B cell (primary cell): Measurements from ENCODE around the gene PPP1R3D. TPM values are rescaled to one million over a fixed set of nuclear protein-coding genes. Genes with fewer than 3 reads are reported as not detected.

Experiments
- ATAC-seq: fragments of 200-7000 bp; cut with Tn5 transposase; one replicate; pipeline ENCODE4 v1.10.0; 2021; ENCODE audit warnings: low read depth, mild to moderate bottlenecking, moderate number of reproducible peaks, moderate library complexity
- CTCF ChIA-PET: fragments of 350-600 bp; sonication (Branson Sonifier 250); formaldehyde crosslinking; loops from one replicate; lab custom pipeline; 2021; ENCODE audit warnings: antibody characterized with exemption, inconsistent platforms; lab: Charles Lee
- POLR2A ChIA-PET: fragments of 350-600 bp; sonication (Branson Sonifier 250); formaldehyde crosslinking; loops from one replicate; lab custom pipeline; 2021; ENCODE audit warnings: antibody characterized with exemption; lab: Charles Lee
- DNase-seq: peaks from one replicate; pipeline ENCODE4 v3.0.0; 2013
- H2AFZ ChIP-seq: 2 replicates; pipeline ENCODE4 v1.6.1; 2012; ENCODE audit warnings: mild to moderate bottlenecking, low read depth, low read length; ENCODE audit not compliant: insufficient read depth, poor library complexity, severe bottlenecking
- H3K27ac ChIP-seq, 2 donors: 1 replicate in 1 of 2; 2 replicates in 1 of 2; pipeline ENCODE4 v1.5.1; 2012 to 2013; ENCODE audit warnings: low read length in 2 of 2, mild to moderate bottlenecking in 2 of 2, moderate library complexity in 1 of 2
- H3K27me3 ChIP-seq, 4 experiments: fragments of 200-600 bp in 1 of 4; sonication (generic) in 1 of 4; replicated peaks in 1 of 4; 1 replicate in 2 of 4; 2 replicates in 2 of 4; pipeline versions ENCODE4 v1.6.1 to v1.7.0; 2013 to 2016; ENCODE audit warnings: low read length in 3 of 4, mild to moderate bottlenecking in 2 of 4, mixed read lengths in 1 of 4, moderate library complexity in 1 of 4; ENCODE audit not compliant: insufficient read depth in 4 of 4, control insufficient read depth in 3 of 4; ENCODE audit errors: control extremely low read depth in 1 of 4
- H3K36me3 ChIP-seq, 2 experiments: replicated peaks in 1 of 2; 1 replicate in 1 of 2; 2 replicates in 1 of 2; pipeline versions ENCODE4 v1.6.1 to v1.7.1; 2013; ENCODE audit warnings: low read length in 1 of 2; ENCODE audit not compliant: insufficient read depth in 2 of 2, control insufficient read depth in 1 of 2; ENCODE audit errors: control extremely low read depth in 1 of 2, extremely low read depth in 1 of 2
- H3K4me1 ChIP-seq, 2 donors: fragments of 200-600 bp in 1 of 2; sonication (generic) in 1 of 2; 1 replicate in 1 of 2; 2 replicates in 1 of 2; pipeline versions ENCODE4 v1.5.1 to v1.6.1; 2013 to 2017; ENCODE audit warnings: low read length in 2 of 2; ENCODE audit not compliant: control insufficient read depth in 2 of 2, insufficient read depth in 2 of 2
- H3K4me2 ChIP-seq: replicated peaks from 2 replicates; pipeline ENCODE3; 2012; ENCODE audit warnings: mild to moderate bottlenecking, low read depth, low read length; ENCODE audit not compliant: poor library complexity, severe bottlenecking
- H3K4me3 ChIP-seq, 5 experiments: fragments of 200-600 bp in 1 of 5; sonication (generic) in 1 of 5; 1 replicate in 3 of 5; 2 replicates in 2 of 5; pipeline versions ENCODE4 v1.5.1 to v1.7.0; 2011 to 2016; ENCODE audit warnings: low read length in 4 of 5, mild to moderate bottlenecking in 4 of 5, low read depth in 2 of 5, control low read depth in 1 of 5, moderate library complexity in 1 of 5; ENCODE audit not compliant: insufficient read depth in 1 of 5; ENCODE audit errors: control extremely low read depth in 1 of 5, extremely low read depth in 1 of 5
- H3K79me2 ChIP-seq: fragments of 200-600 bp; sonication (generic); one replicate; pipeline ENCODE4 v1.6.0; 2016; ENCODE audit warnings: low read length; ENCODE audit not compliant: control insufficient read depth, insufficient read depth
- H3K9ac ChIP-seq: fragments of 200-600 bp; sonication (generic); 2 replicates; pipeline ENCODE4 v1.6.1; 2017; ENCODE audit warnings: mild to moderate bottlenecking, low read length, moderate library complexity
- H3K9me3 ChIP-seq, 3 donors: one replicate each; pipeline versions ENCODE4 v1.6.1 to v1.7.1; 2013; ENCODE audit warnings: low read length in 2 of 3; ENCODE audit not compliant: control insufficient read depth in 2 of 3, insufficient read depth in 1 of 3; ENCODE audit errors: control extremely low read depth in 1 of 3
- H4K20me1 ChIP-seq: 2 replicates; pipeline ENCODE4 v1.6.0; 2012; ENCODE audit warnings: mild to moderate bottlenecking, low read length; ENCODE audit not compliant: insufficient read depth, control insufficient read depth, poor library complexity, severe bottlenecking
- H3K27ac Mint-ChIP-seq: one replicate; pipeline ENCODE4 v1.8.0; 2021; ENCODE audit warnings: mixed read lengths
- H3K27me3 Mint-ChIP-seq: one replicate; pipeline ENCODE4 v1.8.0; 2021; ENCODE audit warnings: mixed read lengths
- H3K4me1 Mint-ChIP-seq: one replicate; pipeline ENCODE4 v1.8.0; 2021; ENCODE audit warnings: mixed read lengths
- H3K4me3 Mint-ChIP-seq: one replicate; pipeline ENCODE4 v1.8.0; 2021; ENCODE audit warnings: mixed read lengths
- H3K9me3 Mint-ChIP-seq: one replicate; pipeline ENCODE4 v1.8.0; 2022; ENCODE audit warnings: mixed read lengths; ENCODE audit not compliant: insufficient read depth
- CTCF ChIP-seq: fragments of 200-600 bp; IDR thresholded peaks from one replicate; pipeline ENCODE4 v1.8.0; 2022; ENCODE audit warnings: antibody characterized with exemption, mild to moderate bottlenecking
- EZH2 ChIP-seq: IDR thresholded peaks from 2 replicates; pipeline ENCODE4 v1.6.1; 2012; ENCODE audit warnings: borderline replicate concordance, low read depth, mild to moderate bottlenecking, moderate library complexity, low read length; ENCODE audit not compliant: insufficient read depth, poor library complexity, severe bottlenecking
- WGBS: methylation state at CpG from one replicate; pipeline ENCODE4 v1.1.5; 2013; ENCODE audit warnings: missing lambda C conversion rate; ENCODE audit not compliant: insufficient coverage; 5-methylcytosine and 5-hydroxymethylcytosine counted together
- intact Hi-C: fragments of 100-400 bp; cut with micrococcal nuclease; formaldehyde crosslinking; loops from one replicate; pipeline ENCODE4 v1.10.0; 2022
- polyA plus RNA-seq: library from polyadenylated mRNA; depleted of rRNA; stranded (reverse); fragments of >200 nt; gene quantifications from 2 replicates; pipeline ENCODE4 v1.2.3, GENCODE V29; 2012
- total RNA-seq, 2 donors: library from RNA; stranded (reverse); fragments of 120-200 nt in 1 of 2; gene quantifications; 1 replicate in 1 of 2; 2 replicates in 1 of 2; pipeline versions ENCODE4 v1.2.3 to v1.2.4, GENCODE V29; 2013 to 2022

The PPP1R3D gene
- total and polyA plus RNA-seq, 2 donors (not counting 1 experiment from before 2014, with no cell fraction given): 1.2 to 13.6 TPM

DNA sequence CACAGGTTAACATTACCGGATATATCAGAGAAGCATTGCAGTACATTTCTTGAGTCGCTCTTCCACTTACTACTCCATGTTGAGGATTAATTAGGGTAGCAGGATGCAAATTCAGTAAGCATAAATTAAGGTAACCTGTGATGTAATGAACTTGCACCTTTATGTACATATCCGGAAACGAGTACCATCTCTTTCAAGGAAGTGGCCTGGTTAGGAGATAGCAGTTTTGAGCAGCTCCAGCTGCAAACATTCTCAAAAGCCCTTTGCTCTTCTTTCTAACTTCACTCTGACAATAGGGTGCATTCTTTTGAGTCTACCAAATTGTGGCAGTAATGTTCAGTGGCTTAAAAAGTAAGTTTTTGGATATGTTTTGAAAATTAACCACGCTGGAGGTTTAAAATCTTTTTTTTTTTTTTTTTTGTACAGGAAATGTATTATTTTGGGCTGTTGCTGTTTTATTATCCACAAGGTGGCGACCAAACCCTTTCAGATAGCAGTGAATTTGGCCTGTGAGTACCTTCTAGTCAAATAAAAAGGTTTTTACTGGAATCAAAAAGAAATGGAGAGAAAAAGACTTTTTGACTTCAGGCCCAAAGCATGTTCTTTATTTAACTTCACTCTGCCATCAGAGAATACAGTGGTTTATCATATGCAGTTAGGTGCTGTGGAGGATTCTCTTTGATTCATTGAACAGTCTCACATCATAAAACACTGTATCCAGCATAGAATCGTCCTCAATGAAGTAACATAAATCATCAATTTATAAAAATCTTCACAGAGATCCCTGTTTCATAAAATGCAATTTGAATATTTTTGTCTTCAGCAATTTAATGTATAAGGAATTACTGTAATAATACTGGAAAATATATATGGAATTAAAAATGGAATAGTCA is 9.0 kb upstream of the PPP1R3D start:
- DNase-seq (peak; percentile 68), ATAC-seq (peak; percentile 56)
- no peaks in the 10 kb centered on the region for H3K27me3 Mint-ChIP-seq
- WGBS: no CpG with 5 or more reads among the region's 7 CpGs
- H3K4me1 Mint-ChIP-seq: peaks cover 12% of the 10 kb centered on the region
- H4K20me1 ChIP-seq: no peaks in the 10 kb centered on the region
- H3K36me3 ChIP-seq: peaks cover 6 to 16% of the 10 kb centered on the region in 2 experiments
- H3K9me3 Mint-ChIP-seq: no peaks in the 10 kb centered on the region
- ChIA-PET CTCF (interaction anchor here (0.7 to 4.1 kb wide), 10 partner anchors 9 to 315 kb away, joined by 3 to 45 read pairs (median 4); partner anchors contain the start of genes CDH26, FAM217B, PPP1R3D and SYCP2), POLR2A (no interaction called here)
- no peaks in the 10 kb centered on the region for H3K79me2 ChIP-seq
- peak overlapping the region; percentile 39 for H3K4me2 ChIP-seq
- intact Hi-C loops: loop anchor here (1.0 to 5.0 kb wide), 3 partner anchors 9 to 1278 kb away; partner anchors contain the start of genes FAM217B and PPP1R3D
- TF ChIP-seq CTCF: peak; percentile 86
- TF ChIP-seq EZH2: no peak
- H2AFZ ChIP-seq: peak overlapping the region; percentile 55
- H3K9me3 ChIP-seq: no peaks in the 10 kb centered on the region
- H3K27me3 ChIP-seq: no peaks in the 10 kb centered on the region
- H3K4me3 Mint-ChIP-seq: peak overlapping the region; percentile 38
- H3K27ac ChIP-seq: peak overlapping the region in 1 of 2 donors; percentile 39
- peak overlapping the region; percentile 6 for H3K9ac ChIP-seq
- H3K4me3 ChIP-seq: no peak overlapping the region
- peak overlapping the region; percentile 33 for H3K27ac Mint-ChIP-seq
- peaks cover 4 to 10% of the 10 kb centered on the region in 2 donors for H3K4me1 ChIP-seq
